Endothelial cell of umbilical vein (primary cell): ENCODE results near the gene TNS1. TPM values are rescaled to one million over a fixed set of nuclear protein-coding genes. Genes with fewer than 3 reads are reported as not detected.

ENCODE experiments used
- BruUV-seq: library from RNA; stranded (reverse); fragments of 400-500 nt; replicated peaks from 2 replicates; lab custom pipeline; 2021; lab: Mats Ljungman, UMichigan
- CTCF ChIA-PET: fragments of 300-600, 350-600 bp; sonication (Branson Sonifier 250); formaldehyde crosslinking; loops from one replicate; lab custom pipeline; 2021; ENCODE audit warnings: antibody characterized with exemption, inconsistent platforms; lab: Charles Lee
- POLR2A ChIA-PET: fragments of 300-600, 350-600 bp; sonication (Branson Sonifier 250); formaldehyde crosslinking; loops from one replicate; lab custom pipeline; 2021; ENCODE audit warnings: antibody characterized with exemption, inconsistent platforms; lab: Charles Lee
- DNase-seq: peaks from one replicate; pipeline ENCODE4 v3.0.0-alpha.2; 2011; ENCODE audit warnings: low read depth, low spot score
- FAIRE-seq: peaks from 2 replicates; lab custom pipeline; 2011; peaks lifted over from hg19 to GRCh38; lab: Jason Lieb, UNC
- H2AFZ ChIP-seq: 2 replicates; pipeline ENCODE4 v1.6.0; 2012; ENCODE audit warnings: low read depth, low read length, control low read depth, inconsistent platforms
- H3K27ac ChIP-seq: 2 replicates; pipeline ENCODE4 v1.5.1; 2011; ENCODE audit warnings: low read depth, mild to moderate bottlenecking, control low read depth, low read length, moderate library complexity; ENCODE audit not compliant: insufficient read depth
- H3K27me3 ChIP-seq, 2 experiments: 2 replicates each; pipeline versions ENCODE4 v1.6.0 to v1.6.1; 2011; ENCODE audit warnings: low read length in 2 of 2, mixed read lengths in 1 of 2; ENCODE audit not compliant: control insufficient read depth in 2 of 2, insufficient read depth in 2 of 2
- H3K36me3 ChIP-seq, 2 experiments: 2 replicates in 1 of 2; 3 replicates in 1 of 2; pipeline ENCODE4 v1.5.1; 2011; ENCODE audit warnings: low read length in 2 of 2, mild to moderate bottlenecking in 1 of 2, moderate library complexity in 1 of 2; ENCODE audit not compliant: control insufficient read depth in 2 of 2, insufficient read depth in 2 of 2; ENCODE audit errors: extremely low read depth in 1 of 2
- H3K4me1 ChIP-seq: 3 replicates; pipeline ENCODE4 v1.5.1; 2011; ENCODE audit warnings: mild to moderate bottlenecking, low read length; ENCODE audit not compliant: control insufficient read depth, insufficient read depth; ENCODE audit errors: extremely low read depth
- H3K4me2 ChIP-seq: 2 replicates; pipeline ENCODE4 v1.6.1; 2011; ENCODE audit warnings: low read length, control low read depth, mixed read lengths; ENCODE audit not compliant: insufficient read depth
- H3K4me3 ChIP-seq, 3 experiments: fragments of 200-600 bp in 1 of 3; sonication (generic), shearing (Covaris generic) in 1 of 3; replicated peaks in 1 of 3; 2 replicates each; pipeline ENCODE4 v1.5.1; 2011 to 2016; ENCODE audit warnings: control low read depth in 3 of 3, low read length in 3 of 3, mild to moderate bottlenecking in 2 of 3, inconsistent platforms in 1 of 3, low read depth in 1 of 3, moderate library complexity in 1 of 3; ENCODE audit not compliant: insufficient read depth in 1 of 3
- H3K79me2 ChIP-seq: 2 replicates; pipeline ENCODE4 v1.6.0; 2012; ENCODE audit warnings: low read length, inconsistent platforms; ENCODE audit not compliant: control insufficient read depth, insufficient read depth
- H3K9ac ChIP-seq: replicated peaks from 2 replicates; pipeline ENCODE3; 2011; ENCODE audit warnings: low read length, control low read depth; ENCODE audit not compliant: insufficient read depth; ENCODE audit errors: extremely low read depth
- H3K9me1 ChIP-seq: replicated peaks from 3 replicates; pipeline ENCODE4 v1.6.0; 2011; ENCODE audit warnings: mild to moderate bottlenecking, low read length; ENCODE audit not compliant: control insufficient read depth, insufficient read depth; ENCODE audit errors: extremely low read depth
- H3K9me3 ChIP-seq: replicated peaks from 2 replicates; pipeline ENCODE4 v1.5.1; 2012; ENCODE audit warnings: low read length, inconsistent platforms; ENCODE audit not compliant: control insufficient read depth, insufficient read depth
- H4K20me1 ChIP-seq: replicated peaks from 2 replicates; pipeline ENCODE3; 2011; ENCODE audit warnings: mild to moderate bottlenecking, low read length; ENCODE audit not compliant: control insufficient read depth, insufficient read depth; ENCODE audit errors: extremely low read depth
- EZH2 ChIP-seq: IDR thresholded peaks from 2 replicates; pipeline ENCODE4 v1.6.1; 2012; ENCODE audit warnings: borderline replicate concordance, low read depth, mild to moderate bottlenecking, moderate library complexity, low read length, inconsistent platforms; ENCODE audit not compliant: severe bottlenecking
- FOS ChIP-seq: IDR thresholded peaks from 2 replicates; pipeline ENCODE4 v1.6.1; 2011; ENCODE audit warnings: mild to moderate bottlenecking, low read length, moderate library complexity, borderline replicate concordance; ENCODE audit not compliant: insufficient read depth
- GATA2 ChIP-seq: IDR thresholded peaks from 2 replicates; pipeline ENCODE4 v1.7.0; 2011; ENCODE audit warnings: low read depth, mild to moderate bottlenecking, moderate library complexity, mixed read lengths, low read length; ENCODE audit not compliant: insufficient read length, insufficient read depth
- JUN ChIP-seq: IDR thresholded peaks from 2 replicates; pipeline ENCODE4 v1.6.1; 2011; ENCODE audit warnings: borderline replicate concordance, low read depth; ENCODE audit not compliant: insufficient read length, insufficient read depth
- MYC ChIP-seq: IDR thresholded peaks from one replicate; pipeline ENCODE4 v1.6.1; 2011; ENCODE audit warnings: mild to moderate bottlenecking, low read depth, low read length
- POLR2A ChIP-seq: IDR thresholded peaks from 2 replicates; pipeline ENCODE4 v1.6.1; 2012; ENCODE audit warnings: low read depth, mild to moderate bottlenecking, control low read depth, low read length
- POLR2AphosphoS5 ChIP-seq: IDR thresholded peaks from 2 replicates; pipeline ENCODE4 v1.6.1; 2012; ENCODE audit warnings: low read depth, mild to moderate bottlenecking, control low read depth, low read length, moderate library complexity; ENCODE audit not compliant: insufficient read depth
- dilution Hi-C: fragments of 300-500 bp; cut with MboI; formaldehyde crosslinking; loops from one replicate; pipeline ENCODE4 v1.15.0; 2019; ENCODE audit warnings: low sequenced_read_pairs; ENCODE audit not compliant: extremely low pct_ligation_motif_present
- intact Hi-C: fragments of 100-400 bp; cut with micrococcal nuclease; formaldehyde crosslinking; loops from one replicate; pipeline ENCODE4 v1.10.0; 2022
- polyA plus RNA-seq, 4 experiments: library from polyadenylated mRNA; depleted of rRNA in 3 of 4; stranded (reverse) in 3 of 4; unstranded in 1 of 4; fragments of >200 nt; gene quantifications; 2 replicates each; pipeline versions ENCODE4 v1.2.1 to v1.2.3, GENCODE V29; 2011 to 2012; ENCODE audit warnings: missing spikeins in 1 of 4
- total RNA-seq: library from RNA; stranded (reverse); gene quantifications from 2 replicates; pipeline ENCODE4 v1.2.3, GENCODE V29; 2021
- TF ChIP-seq, protein P1 (sequence below): IDR thresholded peaks from 2 replicates; pipeline ENCODE4 v1.6.1; 2011; ENCODE audit not compliant: insufficient read depth, insufficient read length
- TF ChIP-seq, protein P2 (sequence below), 2 donors: IDR thresholded peaks; 1 replicate in 1 of 2; 2 replicates in 1 of 2; pipeline ENCODE4 v1.5.1; 2011; ENCODE audit warnings: low read length in 2 of 2, mild to moderate bottlenecking in 2 of 2, moderate library complexity in 2 of 2, control low read depth in 1 of 2, inconsistent platforms in 1 of 2, low read depth in 1 of 2; ENCODE audit not compliant: insufficient read depth in 1 of 2; ENCODE audit errors: extremely low read depth in 1 of 2

TNS1 gene
- total and polyA plus RNA-seq, 2 donors (not counting 3 experiments of a cell fraction or from before 2014, with no cell fraction given), result 11.0 to 52.1 TPM

DNA sequence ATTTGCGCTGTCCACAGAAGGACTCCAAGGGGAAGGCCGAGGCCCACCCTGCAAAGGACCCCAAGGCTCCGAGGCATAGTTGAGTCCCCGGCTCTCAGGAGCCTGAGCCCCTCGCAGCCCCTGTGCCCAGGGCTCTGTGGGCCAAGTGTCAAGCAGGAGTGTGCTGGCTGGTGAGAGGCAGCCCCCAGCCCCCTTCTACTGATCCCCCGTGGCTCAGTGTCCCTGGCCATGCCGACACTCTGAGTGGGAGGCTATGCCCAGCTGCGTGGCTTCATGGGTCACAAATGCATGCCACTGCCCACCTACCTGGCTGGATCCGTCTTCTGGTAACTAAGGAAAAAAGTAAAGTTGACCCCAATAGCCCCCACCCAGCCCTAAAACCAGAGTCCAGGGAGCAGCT, 172.7 kb downstream of the TNS1 start:
- dilution Hi-C loops (no loop called here), intact Hi-C loops (no loop called here)
- no peaks in the 10 kb centered on the region for H3K27me3 ChIP-seq
- TF ChIP-seq JUN (no peak), POLR2A (no peak), GATA2 (no peak), EZH2 (no peak), POLR2AphosphoS5 (no peak), MYC (no peak), FOS (no peak)
- TF ChIP-seq, protein P1, sequence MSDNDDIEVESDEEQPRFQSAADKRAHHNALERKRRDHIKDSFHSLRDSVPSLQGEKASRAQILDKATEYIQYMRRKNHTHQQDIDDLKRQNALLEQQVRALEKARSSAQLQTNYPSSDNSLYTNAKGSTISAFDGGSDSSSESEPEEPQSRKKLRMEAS, result no peak
- TF ChIP-seq, protein P2, sequence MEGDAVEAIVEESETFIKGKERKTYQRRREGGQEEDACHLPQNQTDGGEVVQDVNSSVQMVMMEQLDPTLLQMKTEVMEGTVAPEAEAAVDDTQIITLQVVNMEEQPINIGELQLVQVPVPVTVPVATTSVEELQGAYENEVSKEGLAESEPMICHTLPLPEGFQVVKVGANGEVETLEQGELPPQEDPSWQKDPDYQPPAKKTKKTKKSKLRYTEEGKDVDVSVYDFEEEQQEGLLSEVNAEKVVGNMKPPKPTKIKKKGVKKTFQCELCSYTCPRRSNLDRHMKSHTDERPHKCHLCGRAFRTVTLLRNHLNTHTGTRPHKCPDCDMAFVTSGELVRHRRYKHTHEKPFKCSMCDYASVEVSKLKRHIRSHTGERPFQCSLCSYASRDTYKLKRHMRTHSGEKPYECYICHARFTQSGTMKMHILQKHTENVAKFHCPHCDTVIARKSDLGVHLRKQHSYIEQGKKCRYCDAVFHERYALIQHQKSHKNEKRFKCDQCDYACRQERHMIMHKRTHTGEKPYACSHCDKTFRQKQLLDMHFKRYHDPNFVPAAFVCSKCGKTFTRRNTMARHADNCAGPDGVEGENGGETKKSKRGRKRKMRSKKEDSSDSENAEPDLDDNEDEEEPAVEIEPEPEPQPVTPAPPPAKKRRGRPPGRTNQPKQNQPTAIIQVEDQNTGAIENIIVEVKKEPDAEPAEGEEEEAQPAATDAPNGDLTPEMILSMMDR (IDR thresholded peaks at IDR 0.05; ENCODE audit: extremely low read depth in 1 of 2, insufficient read depth in 1 of 2, low read depth in 1 of 2, low read length in 2 of 2), result no peak
- no peak overlapping the region for H3K4me3 ChIP-seq
- H3K27ac ChIP-seq, result no peak overlapping the region
- no peaks in the 10 kb centered on the region for H3K79me2 ChIP-seq
- DNase-seq, result no peak
- no TSS peak for BruUV-seq
- POLR2A ChIA-PET, result no interaction called here
- H3K4me1 ChIP-seq, result no peaks in the 10 kb centered on the region
- no peaks in the 10 kb centered on the region for H3K9me3 ChIP-seq
- no peak overlapping the region for H3K9ac ChIP-seq
- no peak overlapping the region for H2AFZ ChIP-seq
- peaks cover 0 to 16% of the 10 kb centered on the region in 2 experiments for H3K36me3 ChIP-seq
- CTCF ChIA-PET, result no interaction called here
- FAIRE-seq, result no peak
- H3K9me1 ChIP-seq, result no peaks in the 10 kb centered on the region
- no peak overlapping the region for H3K4me2 ChIP-seq
- H4K20me1 ChIP-seq, result no peaks in the 10 kb centered on the region
